ENCODE results near the gene ALX4.
A peak's percentile ranks its signal among the peaks of the same experiment; 100 is the strongest.

ALX4 gene

DNA sequence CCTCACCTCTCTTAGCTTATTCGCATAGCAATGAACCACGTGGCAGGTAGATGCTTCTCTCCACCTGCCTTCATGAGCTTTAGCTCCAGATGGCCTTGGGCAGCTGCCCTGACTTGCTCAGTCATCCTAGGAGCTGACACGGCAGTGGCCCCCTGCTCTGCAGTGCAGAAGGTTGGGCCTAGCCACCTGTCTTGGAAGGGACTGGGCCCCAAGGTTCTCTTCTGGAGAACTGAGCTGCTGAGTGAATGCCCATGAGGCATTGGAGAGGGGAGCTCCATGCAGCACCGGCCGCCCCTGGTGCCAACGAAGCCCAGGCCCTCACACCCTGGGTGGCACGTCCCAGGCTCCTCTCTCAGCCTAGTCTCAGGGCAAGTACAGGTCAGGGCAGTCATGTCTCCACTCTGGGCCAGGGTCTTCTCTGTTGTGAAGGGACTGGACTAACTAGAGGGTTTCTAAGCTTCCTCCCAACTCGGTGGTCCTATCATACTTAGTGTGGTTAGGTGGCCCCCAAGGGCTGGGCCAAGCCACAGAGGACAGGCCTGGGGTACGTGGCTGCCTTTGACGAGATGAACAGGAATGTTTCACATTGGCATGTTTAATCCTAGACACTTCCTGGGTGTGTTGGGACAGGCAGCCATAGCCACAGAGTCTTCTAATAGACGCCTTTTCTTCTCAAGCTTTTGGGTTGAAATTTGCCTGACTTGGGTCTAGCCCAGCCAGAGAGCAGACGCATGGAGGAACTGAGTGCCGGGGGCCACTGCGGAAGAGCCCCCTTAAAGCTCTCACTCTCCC lies 47.9 kb downstream of the ALX4 start:
- in situ Hi-C loops (cut with HindIII; ENCODE audit: low sequenced_read_pairs) = no loop called here
- DNase-seq (ENCODE audit: low read depth, low spot score) = no peak

DNA sequence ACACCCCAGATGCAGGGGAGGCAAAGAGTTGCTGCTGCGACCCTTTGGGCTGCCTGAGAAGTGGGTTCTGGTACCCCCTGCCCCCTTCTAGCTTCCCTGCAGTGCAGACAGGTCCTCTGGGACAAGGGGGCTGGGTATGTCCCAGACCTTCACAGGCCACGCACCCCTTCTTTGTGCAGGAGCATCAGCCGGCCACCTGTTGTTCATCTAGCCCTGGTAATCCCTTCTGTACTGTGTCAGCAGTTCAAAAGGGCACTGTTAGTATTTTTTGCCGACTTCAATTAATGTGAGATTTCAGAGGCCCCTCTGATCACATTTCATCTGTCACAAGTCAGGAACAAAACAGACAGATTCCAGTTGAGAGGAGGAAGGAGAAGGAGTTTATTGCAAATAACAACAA lies 49.9 kb downstream of the ALX4 start:
- no peak overlapping the region for H3K4me3 ChIP-seq (ENCODE audit: low read depth, low read length)
- TF ChIP-seq CTCF (IDR thresholded peaks at IDR 0.05; ENCODE audit: low read depth, low read length) = no peak
- in situ Hi-C loops (cut with HindIII; ENCODE audit: low sequenced_read_pairs) = no loop called here
- DNase-seq (ENCODE audit: low read depth, low spot score) = no peak

More for the DNA sequence above, 47.9 kb downstream of the ALX4 start:
- TF ChIP-seq CTCF (IDR thresholded peaks at IDR 0.05; ENCODE audit: low read depth, low read length) = no peak
- no peak overlapping the region for H3K4me3 ChIP-seq (ENCODE audit: low read depth, low read length)

DNA sequence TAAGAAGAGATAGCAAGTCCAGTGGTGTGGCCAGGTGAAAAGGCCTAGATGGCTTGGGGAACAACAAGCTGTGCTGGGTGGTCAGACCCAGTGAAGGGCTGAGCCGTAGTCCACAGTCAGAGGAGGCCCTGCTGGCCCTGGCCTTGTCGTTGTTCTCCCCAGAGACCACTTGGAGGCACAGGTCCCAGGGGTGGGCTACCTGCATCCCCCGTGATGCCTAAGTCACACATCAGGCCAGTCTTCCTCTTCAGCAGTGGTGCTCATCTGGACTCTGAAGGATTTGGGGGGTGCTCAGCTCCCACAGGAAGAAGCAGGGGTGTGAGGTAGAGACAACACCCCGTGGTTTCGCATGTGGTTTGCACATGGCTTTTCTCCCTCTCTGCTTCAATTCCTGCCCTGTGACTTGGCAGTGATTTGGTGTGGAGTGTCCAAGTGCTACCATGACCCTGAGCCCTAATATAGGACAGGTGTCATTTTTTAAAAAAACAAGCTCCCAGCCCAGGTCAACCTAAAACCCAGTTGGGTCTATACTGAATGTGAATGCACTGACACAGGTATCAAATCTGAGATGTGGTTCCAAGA lies 51.0 kb downstream of the ALX4 start:
- in situ Hi-C loops (cut with HindIII; ENCODE audit: low sequenced_read_pairs) = no loop called here
- H3K4me3 ChIP-seq (ENCODE audit: low read depth, low read length) = no peak overlapping the region
- TF ChIP-seq CTCF (IDR thresholded peaks at IDR 0.05; ENCODE audit: low read depth, low read length) = no peak
- no peak for DNase-seq (ENCODE audit: low read depth, low spot score)

DNA sequence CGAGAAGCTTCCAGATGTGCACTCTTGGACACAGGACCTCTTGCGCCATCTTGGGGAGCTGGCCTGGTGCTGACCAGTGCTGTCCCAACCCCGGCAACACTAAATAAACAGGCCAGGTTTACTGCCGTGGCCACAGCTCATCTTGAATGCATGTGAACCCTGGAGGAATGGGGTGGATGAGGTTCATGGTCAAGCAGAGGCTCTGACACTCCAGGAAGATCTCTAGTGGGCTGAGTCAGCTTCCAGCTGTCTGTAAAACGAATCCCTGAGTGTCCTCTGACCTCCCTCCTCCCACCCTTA lies 51.8 kb downstream of the ALX4 start:
- no peak for TF ChIP-seq CTCF (IDR thresholded peaks at IDR 0.05; ENCODE audit: low read depth, low read length)
- no peak overlapping the region for H3K4me3 ChIP-seq (ENCODE audit: low read depth, low read length)
- in situ Hi-C loops (cut with HindIII; ENCODE audit: low sequenced_read_pairs) = no loop called here
- DNase-seq (ENCODE audit: low read depth, low spot score) = no peak

DNA sequence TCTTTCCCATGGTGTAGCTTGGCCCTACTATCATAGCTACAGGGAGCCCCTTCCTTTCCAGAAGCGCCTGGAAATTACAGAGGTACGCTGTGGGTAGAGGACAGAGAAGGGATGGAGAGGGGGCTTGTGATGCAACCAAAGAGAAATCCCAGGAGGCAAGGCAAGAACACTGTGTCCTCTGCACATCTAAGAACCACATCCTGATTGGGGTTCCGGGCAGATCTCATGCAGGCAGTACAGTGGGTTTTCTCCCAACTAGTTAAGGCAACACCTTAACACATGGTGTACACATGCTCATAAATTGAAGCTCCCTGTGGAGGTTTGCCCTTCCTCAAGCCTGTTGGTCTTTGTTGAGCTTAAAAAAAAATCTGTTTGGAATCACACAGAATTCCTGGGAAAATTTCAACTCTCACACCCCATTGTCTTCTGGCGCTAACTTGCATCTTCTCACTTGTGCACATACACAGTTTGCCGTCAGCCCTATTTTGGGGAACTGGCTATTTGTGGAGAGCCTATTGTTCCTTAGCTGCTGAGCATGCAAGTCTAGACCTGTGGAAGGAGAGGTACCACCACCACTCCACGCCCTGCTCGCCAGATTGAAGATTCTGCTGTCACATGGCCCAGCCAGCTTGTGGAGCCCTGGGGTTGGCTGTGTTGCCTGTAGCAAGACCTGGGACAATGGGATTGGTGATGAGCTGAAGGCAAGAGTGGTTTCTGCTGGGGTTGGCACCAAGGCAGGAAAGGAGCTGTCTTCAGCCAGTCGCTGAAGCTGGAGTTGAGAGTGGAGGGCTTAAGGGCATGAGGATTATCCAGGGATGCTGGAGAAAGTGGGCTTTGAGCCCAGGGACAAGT lies 52.4 kb downstream of the ALX4 start:
- in situ Hi-C loops (cut with HindIII; ENCODE audit: low sequenced_read_pairs) = no loop called here
- no peak for TF ChIP-seq CTCF (IDR thresholded peaks at IDR 0.05; ENCODE audit: low read depth, low read length)
- no peak overlapping the region for H3K4me3 ChIP-seq (ENCODE audit: low read depth, low read length)
- peak; percentile 23 for DNase-seq (ENCODE audit: low read depth, low spot score)

- no peak overlapping the region for H3K4me3 ChIP-seq (ENCODE audit: low read depth, low read length)
- TF ChIP-seq CTCF (IDR thresholded peaks at IDR 0.05; ENCODE audit: low read depth, low read length) = no peak
- in situ Hi-C loops (cut with HindIII; ENCODE audit: low sequenced_read_pairs) = no loop called here
- DNase-seq (ENCODE audit: low read depth, low spot score) = no peak
These were observed 53.2 kb downstream of the ALX4 start for GRCh38 chr11:44256673-44257291.
